GM12892 (cell line): ENCODE results near the gene CAPN5.

ENCODE experiments used
- POLR2A ChIP-seq: IDR thresholded peaks from 2 replicates; pipeline ENCODE4 v1.6.1; 2011; ENCODE audit warnings: low read depth, low read length, control low read depth
- TAF1 ChIP-seq: IDR thresholded peaks from 2 replicates; pipeline ENCODE4 v1.6.1; 2011; ENCODE audit warnings: low read depth, mild to moderate bottlenecking, control low read depth, low read length, borderline replicate concordance

- TF ChIP-seq POLR2A (no peak), TAF1 (no peak)
Observed at GRCh38 chr11:77110836-77111235, 44.1 kb downstream of the CAPN5 start.
